GM23248 (cell line): Measurements from ENCODE around the gene KDM2A. TPM values are rescaled to one million over a fixed set of nuclear protein-coding genes. Genes with fewer than 3 reads are reported as not detected.

Experiments
- DNase-seq: peaks from one replicate; pipeline ENCODE4 v3.0.0-alpha.2; 2015
- H2AFZ ChIP-seq: fragments of 200-600 bp; sonication (generic); 2 replicates; pipeline ENCODE4 v1.6.1; 2016; ENCODE audit warnings: antibody characterized with exemption
- H3F3A ChIP-seq: fragments of 200-600 bp; sonication (generic); 2 replicates; pipeline ENCODE4 v1.6.1; 2016; ENCODE audit warnings: mild to moderate bottlenecking, antibody characterized with exemption, mixed run types; ENCODE audit not compliant: insufficient read depth
- H3K27ac ChIP-seq: fragments of 200-600 bp; sonication (generic); 2 replicates; pipeline ENCODE4 v1.5.1; 2016; ENCODE audit warnings: mild to moderate bottlenecking
- H3K27me3 ChIP-seq: fragments of 200-600 bp; sonication (generic); replicated peaks from 2 replicates; pipeline ENCODE4 v1.6.1; 2016; ENCODE audit warnings: mild to moderate bottlenecking; ENCODE audit not compliant: insufficient read depth
- H3K36me3 ChIP-seq: fragments of 200-600 bp; sonication (generic); 2 replicates; pipeline ENCODE4 v1.6.1; 2016; ENCODE audit warnings: low read depth, mild to moderate bottlenecking
- H3K4me1 ChIP-seq: fragments of 200-600 bp; sonication (generic); 2 replicates; pipeline ENCODE4 v1.6.1; 2016; ENCODE audit warnings: mild to moderate bottlenecking; ENCODE audit not compliant: insufficient read depth
- H3K4me2 ChIP-seq: fragments of 200-600 bp; sonication (generic); one replicate; pipeline ENCODE4 v1.6.1; 2016; ENCODE audit warnings: mild to moderate bottlenecking; ENCODE audit not compliant: unreplicated experiment
- H3K4me3 ChIP-seq: fragments of 200-600 bp; sonication (generic); 2 replicates; pipeline ENCODE4 v1.5.1; 2016; ENCODE audit warnings: mild to moderate bottlenecking
- H3K79me2 ChIP-seq: fragments of 200-600 bp; sonication (generic); 2 replicates; pipeline ENCODE4 v1.6.1; 2016; ENCODE audit warnings: mild to moderate bottlenecking; ENCODE audit not compliant: insufficient read depth
- H3K9ac ChIP-seq: fragments of 200-600 bp; sonication (generic); 2 replicates; pipeline ENCODE4 v1.6.1; 2016; ENCODE audit warnings: mild to moderate bottlenecking
- H3K9me2 ChIP-seq: fragments of 200-600 bp; sonication (generic); 2 replicates; pipeline ENCODE4 v1.6.1; 2016; ENCODE audit warnings: mixed run types, mild to moderate bottlenecking, moderate library complexity; ENCODE audit not compliant: insufficient read depth
- H3K9me3 ChIP-seq: fragments of 200-600 bp; sonication (generic); one replicate; pipeline ENCODE4 v1.6.1; 2017; ENCODE audit warnings: low read depth
- H4K20me1 ChIP-seq: fragments of 200-600 bp; sonication (generic); 2 replicates; pipeline ENCODE4 v1.6.0; 2016; ENCODE audit not compliant: insufficient read depth
- EZH2 ChIP-seq: fragments of 200-600 bp; sonication (generic); IDR thresholded peaks from 2 replicates; pipeline ENCODE4 v1.6.1; 2018; ENCODE audit warnings: antibody characterized with exemption, mild to moderate bottlenecking; ENCODE audit not compliant: insufficient read depth, poor library complexity, severe bottlenecking
- EZH2phosphoT487 ChIP-seq: fragments of 200-600 bp; sonication (generic); IDR thresholded peaks from 2 replicates; pipeline ENCODE4 v1.6.1; 2018; ENCODE audit warnings: antibody characterized with exemption, moderate library complexity, mild to moderate bottlenecking, low read depth; ENCODE audit not compliant: insufficient read depth
- WGBS, 2 experiments: methylation state at CpG; one replicate each; pipeline ENCODE4 v1.1.6; 2015 to 2017; ENCODE audit warnings: low lambda C conversion rate in 2 of 2, low coverage in 1 of 2; ENCODE audit errors: missing lambda C conversion rate in 2 of 2; 5-methylcytosine and 5-hydroxymethylcytosine counted together
- in situ Hi-C: fragments of 300-500 bp; cut with MboI; formaldehyde crosslinking; loops from 2 replicates; pipeline ENCODE4 v1.15.0; 2020
- polyA plus RNA-seq: library from polyadenylated mRNA; unstranded; fragments of >200 nt; fragmentation: Nextera tagmentation; extraction: Ambion mirVana; gene quantifications from 2 replicates; pipeline ENCODE4 v1.2.1, GENCODE V29; 2016
- total RNA-seq: library from RNA; depleted of rRNA; stranded (reverse); fragments of >200 nt; shearing (Covaris generic); gene quantifications from 2 replicates; pipeline ENCODE4 v1.2.3, GENCODE V29; 2014

The KDM2A gene
- total and polyA plus RNA-seq, 2 experiments from 2014 or later: 12.1 to 34.4 TPM

DNA sequence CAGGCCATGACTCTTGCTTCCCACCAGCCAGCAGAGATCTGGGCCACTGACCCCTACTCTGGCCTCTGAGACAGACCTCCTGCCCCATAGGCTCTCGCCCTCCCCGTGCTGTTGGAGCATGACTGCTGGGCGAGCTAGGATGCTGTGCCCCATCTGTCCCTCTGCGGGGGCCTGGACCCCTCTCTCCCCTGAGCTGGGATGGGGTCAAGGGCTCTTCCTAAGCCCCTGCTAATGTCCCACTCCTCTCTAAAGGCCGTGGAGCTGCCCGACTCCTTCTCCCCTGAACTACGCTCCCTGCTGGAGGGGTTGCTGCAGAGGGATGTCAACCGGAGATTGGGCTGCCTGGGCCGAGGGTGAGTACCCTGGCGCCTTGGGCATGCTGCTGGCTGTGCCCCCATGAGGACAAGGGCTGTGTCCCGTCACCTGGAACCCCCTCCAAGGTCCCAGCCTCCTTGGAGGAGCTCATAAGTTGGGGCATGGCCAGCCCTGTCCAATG lies 163.9 kb downstream of the KDM2A start:
- no peaks in the 10 kb centered on the region; the same call in 1 of the 2 replicates for H3K36me3 ChIP-seq
- peaks cover 15% of the 10 kb centered on the region; the same call in 1 of the 2 replicates for H3K79me2 ChIP-seq
- no peak overlapping the region for H3K4me3 ChIP-seq
- no peak for DNase-seq
- H3K4me1 ChIP-seq: peaks cover 5% of the 10 kb centered on the region
- H3F3A ChIP-seq: peaks cover 9% of the 10 kb centered on the region
- TF ChIP-seq EZH2 (no peak), EZH2phosphoT487 (no peak)
- no peak overlapping the region for H2AFZ ChIP-seq
- H3K4me2 ChIP-seq: no peak overlapping the region
- no peak overlapping the region for H3K27ac ChIP-seq
- no peaks in the 10 kb centered on the region for H3K9me3 ChIP-seq
- WGBS, 2 experiments: 93 to 95% methylated on average over 11 of the region's 11 CpGs
- in situ Hi-C loops: no loop called here
- no peaks in the 10 kb centered on the region for H4K20me1 ChIP-seq
- no peaks in the 10 kb centered on the region for H3K27me3 ChIP-seq
- H3K9me2 ChIP-seq: no peaks in the 10 kb centered on the region
- H3K9ac ChIP-seq: no peak overlapping the region

- Histone ChIP-seq H3K36me3 (no peaks in the 10 kb centered on the region; the same call in 1 of the 2 replicates), H3K27ac (no peak overlapping the region), H2AFZ (no peak overlapping the region), H3K4me1 (peaks cover 7% of the 10 kb centered on the region), H4K20me1 (no peaks in the 10 kb centered on the region), H3K9ac (no peak overlapping the region), H3K79me2 (peaks cover 9% of the 10 kb centered on the region; the same call in 1 of the 2 replicates), H3K27me3 (no peaks in the 10 kb centered on the region), H3K4me2 (no peak overlapping the region), H3F3A (peaks cover 12% of the 10 kb centered on the region), H3K9me2 (no peaks in the 10 kb centered on the region), H3K4me3 (no peak overlapping the region), H3K9me3 (no peaks in the 10 kb centered on the region)
- WGBS, 2 experiments: 85 to 88% methylated on average over 13 of the region's 13 CpGs
- TF ChIP-seq EZH2phosphoT487 (no peak), EZH2 (no peak)
- in situ Hi-C loops: no loop called here
- DNase-seq: no peak
Measured at GRCh38 chr11:67283481-67283963, 164.5 kb downstream of the KDM2A start.

DNA sequence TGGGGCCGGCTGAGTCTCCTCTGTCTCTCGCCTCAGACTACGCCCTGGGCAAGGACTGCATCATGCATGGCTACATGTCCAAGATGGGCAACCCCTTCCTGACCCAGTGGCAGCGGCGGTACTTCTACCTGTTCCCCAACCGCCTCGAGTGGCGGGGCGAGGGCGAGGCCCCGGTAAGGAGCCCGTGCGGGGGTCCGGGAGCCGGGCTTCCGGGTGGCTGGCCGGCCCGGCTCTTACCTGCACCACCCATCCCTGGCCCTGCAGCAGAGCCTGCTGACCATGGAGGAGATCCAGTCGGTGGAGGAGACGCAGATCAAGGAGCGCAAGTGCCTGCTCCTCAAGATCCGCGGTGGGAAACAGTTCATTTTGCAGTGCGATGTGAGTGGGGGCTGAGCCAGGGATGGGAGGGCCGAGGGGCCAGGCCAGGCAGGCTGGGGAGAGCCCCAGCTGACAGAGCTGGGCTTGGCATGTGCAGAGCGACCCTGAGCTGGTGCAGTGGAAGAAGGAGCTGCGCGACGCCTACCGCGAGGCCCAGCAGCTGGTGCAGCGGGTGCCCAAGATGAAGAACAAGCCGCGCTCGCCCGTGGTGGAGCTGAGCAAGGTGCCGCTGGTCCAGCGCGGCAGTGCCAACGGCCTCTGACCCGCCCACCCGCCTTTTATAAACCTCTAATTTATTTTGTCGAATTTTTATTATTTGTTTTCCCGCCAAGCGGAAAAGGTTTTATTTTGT lies 165.9 kb downstream of the KDM2A start:
- 91 to 92% methylated on average over 42 to 45 of the region's 45 CpGs for WGBS, 2 experiments

GRCh38 chr11:67285541-67286498 lies 166.8 kb downstream of the KDM2A start:
- peaks cover 12% of the 10 kb centered on the region for H3F3A ChIP-seq
- H3K36me3 ChIP-seq: no peaks in the 10 kb centered on the region; the same call in 1 of the 2 replicates

More for the DNA sequence above, 165.9 kb downstream of the KDM2A start:
- Histone ChIP-seq H3K36me3 (no peaks in the 10 kb centered on the region; the same call in 1 of the 2 replicates), H3K9me3 (no peaks in the 10 kb centered on the region), H4K20me1 (no peaks in the 10 kb centered on the region), H3K9ac (no peak overlapping the region), H3K4me3 (no peak overlapping the region), H3K4me2 (no peak overlapping the region), H3F3A (peaks cover 12% of the 10 kb centered on the region), H3K4me1 (peaks cover 9% of the 10 kb centered on the region), H3K27me3 (no peaks in the 10 kb centered on the region), H3K79me2 (peaks cover 5% of the 10 kb centered on the region), H2AFZ (no peak overlapping the region), H3K27ac (no peak overlapping the region), H3K9me2 (no peaks in the 10 kb centered on the region)
- no peak for TF ChIP-seq EZH2
- TF ChIP-seq EZH2phosphoT487: no peak
- in situ Hi-C loops: no loop called here
- DNase-seq: no peak

More at GRCh38 chr11:67285541-67286498, 166.8 kb downstream of the KDM2A start:
- peaks cover 14% of the 10 kb centered on the region for H3K4me1 ChIP-seq
- H3K9ac ChIP-seq: no peak overlapping the region
- WGBS, 2 experiments: 90 to 92% methylated on average over 21 to 39 of the region's 39 CpGs
- H4K20me1 ChIP-seq: no peaks in the 10 kb centered on the region
- H3K9me3 ChIP-seq: no peaks in the 10 kb centered on the region
- no peaks in the 10 kb centered on the region for H3K27me3 ChIP-seq
- H3K9me2 ChIP-seq: no peaks in the 10 kb centered on the region
- DNase-seq: no peak
- TF ChIP-seq EZH2: no peak
- no peak for TF ChIP-seq EZH2phosphoT487
- peaks cover 14% of the 10 kb centered on the region for H3K79me2 ChIP-seq
- H3K4me2 ChIP-seq: no peak overlapping the region
- H3K27ac ChIP-seq: no peak overlapping the region
- H3K4me3 ChIP-seq: no peak overlapping the region
- H2AFZ ChIP-seq: no peak overlapping the region
- in situ Hi-C loops: no loop called here
